Measurements from ENCODE around the gene FARSB.
"Not testable (repeated sequence)": the region's sequence is repeated elsewhere in the genome, so short reads cannot be mapped to it uniquely, and the experiment has no call there.

Gene FARSB

DNA sequence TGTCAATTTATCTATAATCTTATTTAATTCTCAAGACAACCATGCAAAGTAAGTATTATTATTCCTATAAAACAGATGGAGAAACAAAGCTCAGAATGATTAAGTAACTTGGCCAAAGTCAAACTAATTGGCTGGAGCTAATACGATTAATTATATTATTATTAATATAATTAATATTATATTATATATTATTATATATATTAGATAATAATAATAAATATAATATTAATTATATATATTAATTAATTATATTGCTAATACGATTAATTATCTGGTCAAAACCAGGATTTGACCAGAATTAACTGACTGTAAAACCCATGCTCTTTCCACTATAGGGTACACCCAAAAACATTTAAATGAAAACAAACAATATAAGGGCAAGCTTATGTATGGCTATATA is 52.4 kb downstream of the FARSB start:
- no peak for DNase-seq

DNA sequence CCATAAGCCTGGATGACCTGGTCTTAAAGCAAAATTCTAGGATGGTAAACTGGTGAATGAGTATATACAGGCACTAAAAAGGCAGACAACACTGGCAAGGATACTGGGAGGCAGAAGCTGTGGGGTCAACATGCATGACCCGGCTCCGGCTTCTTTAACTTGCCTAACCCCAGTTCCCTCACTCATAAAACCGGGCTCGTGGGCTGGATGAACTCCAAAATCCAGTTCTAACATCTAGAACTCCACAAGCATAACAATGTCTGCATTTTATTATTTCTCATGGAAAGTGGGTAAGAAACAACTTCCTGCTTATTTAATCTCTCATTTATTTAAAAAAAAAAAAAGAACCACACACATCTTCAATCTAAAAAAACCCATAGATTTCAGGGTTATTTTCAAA is 57.3 kb downstream of the FARSB start:
- DNase-seq: no peak

GRCh38 chr2:222595581-222595980 is 60.3 kb downstream of the FARSB start:
- no peak for DNase-seq

GRCh38 chr2:222594679-222595078 is 61.2 kb downstream of the FARSB start:
- DNase-seq: no peak

- DNase-seq: no peak
These were observed 63.7 kb downstream of the FARSB start for GRCh38 chr2:222592176-222592575.

DNA sequence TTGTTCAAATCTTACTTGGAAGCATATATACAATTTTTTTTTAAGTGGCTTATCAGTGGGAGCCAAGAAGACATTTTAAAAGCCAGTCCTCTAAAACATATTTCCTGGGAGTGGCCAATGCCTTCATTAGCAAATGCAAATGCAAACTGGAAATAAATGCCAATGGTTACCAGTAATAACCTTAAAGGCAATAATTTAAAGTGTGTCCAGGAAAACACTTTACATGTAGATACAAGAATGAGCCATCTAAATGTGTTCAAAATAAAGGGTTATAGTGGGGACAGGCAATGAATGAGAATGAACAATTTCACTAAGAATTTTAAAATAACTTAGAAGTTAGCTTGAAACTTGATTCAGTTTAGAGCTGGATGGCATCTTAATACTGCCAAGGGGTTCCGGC is 64.2 kb downstream of the FARSB start:
- DNase-seq: no peak

- DNase-seq: not testable (repeated sequence)
These were observed 71.3 kb downstream of the FARSB start for GRCh38 chr2:222584589-222584988.

DNA sequence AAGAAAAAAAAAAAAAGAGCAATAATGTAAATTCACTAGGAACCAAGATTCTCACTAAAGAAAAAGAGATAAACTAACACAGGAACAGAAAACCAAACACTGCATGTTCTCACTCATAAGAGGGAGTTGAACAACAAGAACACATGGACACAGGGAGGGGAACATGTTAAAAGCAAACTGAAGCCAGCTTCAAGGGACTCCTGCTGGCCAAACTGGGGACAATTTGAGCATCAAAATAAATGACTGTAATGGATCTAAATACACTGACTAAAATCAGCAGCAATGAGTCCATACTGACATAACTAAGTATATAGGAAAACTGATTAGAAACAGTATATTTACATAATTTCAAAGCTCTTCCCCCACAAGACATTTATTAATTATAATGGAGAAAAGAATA is 73.0 kb downstream of the FARSB start:
- no peak for DNase-seq

- DNase-seq: no peak
These were observed 78.6 kb downstream of the FARSB start for GRCh38 chr2:222577341-222577740.

GRCh38 chr2:222576171-222577081 is 79.5 kb downstream of the FARSB start:
- no peak for DNase-seq

DNA sequence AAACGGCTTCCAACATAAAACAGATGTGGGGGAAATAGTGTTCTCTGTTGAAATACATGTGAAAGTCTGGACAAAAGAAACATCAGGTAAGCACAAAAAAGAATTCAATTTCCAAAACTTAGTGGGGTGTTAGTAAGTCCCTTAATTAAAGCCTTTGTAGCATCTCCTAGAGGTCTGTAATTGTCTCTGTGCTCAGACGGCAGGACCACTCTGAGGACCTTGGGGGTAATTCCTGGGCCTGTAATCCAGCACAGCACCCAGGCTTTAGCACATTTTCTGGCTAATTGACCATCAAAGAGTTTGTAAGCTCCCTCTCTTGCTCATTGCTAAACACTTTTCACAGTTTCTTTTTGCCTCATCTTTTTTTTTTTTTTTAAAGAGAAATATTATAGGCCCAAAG is 80.3 kb downstream of the FARSB start:
- DNase-seq: no peak

DNA sequence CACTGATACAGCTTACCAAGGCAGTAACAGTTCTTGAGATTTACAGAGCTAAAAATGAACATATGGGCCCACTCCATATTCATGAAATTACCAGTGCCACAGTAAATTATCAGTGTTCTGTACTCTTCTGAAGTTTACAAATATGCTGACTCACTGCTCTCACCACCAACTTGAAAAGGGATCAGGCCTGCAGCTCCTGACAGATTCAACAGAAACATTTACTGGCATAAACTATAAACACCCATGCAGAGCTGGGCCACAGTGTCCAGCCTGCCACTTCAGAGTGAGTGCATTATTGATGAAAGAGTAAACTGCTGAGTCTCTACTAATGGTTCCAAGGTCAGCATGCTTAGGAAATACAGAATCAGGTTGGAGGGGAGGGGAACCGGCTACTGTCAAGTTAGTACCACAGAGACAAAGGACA is 83.1 kb downstream of the FARSB start:
- no peak for DNase-seq

DNA sequence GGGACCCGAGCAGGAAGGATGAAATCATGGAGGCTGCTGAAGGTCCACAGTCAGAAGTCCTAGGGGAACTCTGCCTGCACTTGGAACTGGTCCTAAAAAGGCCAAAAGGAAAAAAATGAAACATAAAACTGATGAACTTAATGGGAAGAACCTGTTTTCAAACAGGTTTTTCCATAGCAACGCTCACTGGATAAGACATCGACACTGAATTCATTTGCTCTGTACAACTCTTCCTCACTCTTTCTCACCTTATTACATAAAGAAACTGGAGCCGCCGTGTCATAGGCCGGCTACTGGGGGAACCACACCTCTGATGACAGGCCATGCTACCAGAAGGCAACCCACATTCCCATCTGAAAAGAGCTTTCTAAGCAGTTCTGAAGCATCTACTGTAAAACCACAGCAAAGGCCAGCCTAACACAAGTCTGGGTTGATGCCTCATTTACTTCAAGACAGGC is 83.6 kb downstream of the FARSB start:
- no peak for DNase-seq

DNA sequence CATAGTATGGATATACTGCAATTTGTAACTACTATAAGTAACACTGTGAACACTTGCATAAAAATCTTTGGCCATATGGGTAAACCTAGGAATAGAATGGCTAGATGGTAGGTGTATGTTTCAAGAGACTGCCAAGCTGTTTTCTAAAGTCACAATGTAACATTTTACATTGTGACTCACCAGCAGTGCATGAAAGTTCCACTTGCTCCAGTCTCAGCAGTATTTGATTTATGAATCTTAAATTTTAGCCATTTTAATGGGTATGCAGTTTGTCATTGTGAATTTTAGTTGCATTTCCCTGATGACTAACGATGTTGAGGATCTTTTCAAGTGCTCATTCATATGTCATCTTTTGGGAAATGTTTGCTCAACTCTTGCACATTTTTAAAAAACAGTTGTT is 86.1 kb downstream of the FARSB start:
- no peak for DNase-seq

DNA sequence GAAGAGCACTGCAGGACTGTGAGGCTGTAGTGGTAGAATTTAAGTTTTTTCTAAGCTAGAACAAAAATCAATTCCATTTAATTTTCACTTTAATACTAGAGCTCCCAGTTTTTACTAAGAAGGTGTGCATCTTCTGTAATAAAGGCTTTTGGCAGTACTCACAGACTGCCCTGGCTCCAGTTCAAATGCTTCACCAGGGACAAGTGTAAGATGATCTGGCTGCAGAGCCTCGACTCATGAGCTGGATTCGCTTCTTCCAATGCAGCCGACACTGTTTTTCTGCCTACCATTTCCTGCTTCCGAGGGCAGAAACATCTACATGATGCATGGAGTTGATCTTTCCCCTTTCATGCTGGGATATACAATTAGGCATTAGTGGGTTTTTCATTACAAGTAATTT is 87.0 kb downstream of the FARSB start:
- no peak for DNase-seq

GRCh38 chr2:222566229-222566628 is 89.7 kb downstream of the FARSB start:
- no peak for DNase-seq

DNA sequence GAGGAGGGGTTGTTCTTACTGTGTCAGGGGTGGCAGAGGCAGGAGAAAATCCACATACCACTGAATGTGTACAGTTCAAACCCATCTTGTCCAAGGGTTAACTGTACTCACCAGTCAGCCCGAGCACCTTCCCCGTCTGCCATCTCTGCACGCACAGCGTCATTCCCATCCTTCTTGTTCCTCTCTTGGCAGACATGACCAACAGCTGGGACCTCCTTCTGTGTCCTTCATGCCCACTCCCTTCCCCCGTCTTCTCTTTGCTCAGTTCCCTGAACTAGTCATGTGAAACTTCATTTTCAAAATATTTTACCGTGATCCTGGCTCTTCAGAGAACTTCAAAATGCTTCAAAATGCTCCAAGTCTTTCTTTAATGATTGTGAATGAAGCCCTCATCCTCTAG is 92.0 kb downstream of the FARSB start:
- no peak for DNase-seq

- DNase-seq: no peak
These were observed 92.7 kb downstream of the FARSB start for GRCh38 chr2:222563106-222563718.

DNA sequence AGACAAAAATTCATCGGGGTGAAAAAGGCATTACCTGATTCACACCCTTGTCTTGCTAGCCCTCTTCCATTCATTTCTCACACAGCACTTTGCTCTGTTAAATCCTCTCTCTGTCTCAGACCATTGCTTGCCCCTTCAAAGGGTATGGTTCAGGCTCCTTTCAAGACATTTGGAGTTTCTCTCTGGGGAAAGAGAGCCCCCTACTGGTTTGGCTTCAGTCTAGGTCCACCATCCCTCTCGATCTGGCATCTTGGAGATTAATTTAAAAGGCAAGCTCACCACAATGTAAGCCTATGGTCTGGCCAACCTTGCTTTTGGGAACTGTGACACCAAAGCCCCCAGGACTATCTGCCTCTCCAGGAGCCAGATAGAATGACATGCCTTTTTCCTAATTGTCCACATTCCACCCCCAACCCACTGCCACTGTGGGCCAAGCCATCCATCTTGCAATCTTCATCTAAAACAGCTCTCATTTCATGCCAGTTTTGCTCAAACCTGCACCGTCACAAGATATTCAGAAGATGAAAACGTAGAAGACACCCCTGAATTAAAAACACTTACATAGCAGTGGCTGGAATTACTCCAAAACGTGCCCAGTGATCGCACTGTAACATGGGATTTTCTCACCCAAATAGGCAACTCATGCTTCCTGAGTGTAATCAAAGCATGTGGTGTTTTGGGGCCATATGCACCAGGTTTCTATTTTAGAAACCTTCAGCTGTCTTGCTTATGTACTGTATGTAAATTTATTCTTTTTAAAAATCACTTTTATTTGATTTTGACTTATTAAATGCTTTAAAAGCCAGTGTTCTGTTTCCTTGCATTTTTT is 93.9 kb downstream of the FARSB start:
- DNase-seq: no peak

DNA sequence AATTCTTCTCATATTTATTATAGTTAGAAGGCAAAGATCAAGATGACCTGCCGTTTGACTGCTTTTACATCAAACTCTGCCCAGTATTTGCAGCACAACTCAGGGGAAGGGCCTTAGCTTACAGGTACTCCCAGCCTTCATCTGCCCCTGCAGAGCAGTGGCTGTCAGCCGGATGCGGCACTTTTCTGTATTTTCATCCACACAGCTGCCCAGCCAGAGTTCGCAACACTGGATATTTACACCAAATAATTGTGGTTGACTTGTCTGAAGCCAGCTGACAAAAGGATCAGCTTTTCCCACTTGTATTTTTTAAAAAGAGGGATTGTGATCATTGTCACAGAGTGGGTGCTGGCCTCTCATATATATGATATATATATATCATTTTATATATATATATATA is 94.7 kb downstream of the FARSB start:
- DNase-seq: no peak

DNA sequence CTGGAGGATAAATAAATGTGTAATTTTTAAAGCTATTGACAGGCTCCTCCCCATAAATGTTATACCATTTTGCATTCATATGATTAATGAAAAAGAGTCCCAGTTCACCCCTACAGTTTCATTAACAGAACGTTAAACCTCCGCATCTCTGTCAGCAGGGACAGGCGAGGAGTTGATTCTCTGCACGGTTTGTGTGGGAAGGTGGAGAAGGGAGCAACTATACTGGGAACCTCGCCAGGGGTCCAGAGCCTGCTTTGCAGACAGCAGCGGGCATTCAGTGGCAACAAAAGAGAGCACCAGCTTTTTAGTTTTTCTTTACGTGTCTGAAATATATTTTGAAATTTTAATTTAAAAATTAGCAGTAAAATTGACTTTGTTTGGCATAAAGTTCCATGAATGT is 101.4 kb downstream of the FARSB start:
- no peak for DNase-seq

DNA sequence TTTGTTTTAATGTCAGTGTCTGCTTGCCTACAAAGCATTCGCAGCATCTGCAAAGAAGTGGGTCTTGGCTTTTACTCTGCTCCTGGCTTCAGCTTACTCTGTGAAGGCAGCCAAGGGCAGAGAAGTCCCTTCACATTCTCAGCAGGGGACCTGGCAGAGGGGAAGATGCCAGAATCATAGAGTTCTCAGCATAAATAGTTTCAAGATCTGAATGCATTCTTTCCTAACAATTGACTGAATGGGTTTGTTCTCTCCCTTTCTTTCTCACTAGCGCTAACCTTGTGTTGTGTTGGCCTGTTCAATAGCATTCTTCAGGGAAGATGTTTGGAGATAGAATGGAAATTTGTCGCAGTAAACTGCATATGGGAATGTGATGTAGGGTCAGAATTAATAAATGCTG is 106.9 kb downstream of the FARSB start:
- no peak for DNase-seq

DNA sequence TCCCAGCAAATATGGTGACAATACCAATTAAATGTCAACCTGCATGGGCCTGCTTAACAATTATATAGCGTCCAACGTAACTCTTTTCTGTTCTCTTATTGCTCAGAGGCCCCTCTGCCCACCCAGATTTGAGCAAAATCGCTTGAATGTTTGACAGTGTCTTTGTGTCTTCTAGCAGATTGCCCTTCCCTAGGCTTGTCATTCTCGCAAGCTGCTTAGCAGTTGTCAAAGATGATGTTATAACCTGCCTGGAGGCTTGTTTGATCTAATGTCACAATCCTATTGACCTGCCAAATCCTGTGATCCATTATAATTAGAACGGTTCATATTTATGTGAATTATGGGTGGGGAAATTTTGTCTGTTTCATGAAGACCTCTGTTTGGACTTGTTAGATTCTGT is 108.8 kb downstream of the FARSB start:
- DNase-seq: no peak
